T47D (cell line): ENCODE results near the gene FILIP1.

Experiments used
- DNase-seq, 2 experiments: peaks; one replicate each; pipeline versions ENCODE4 v3.0.0 to v3.0.0-alpha.2; 2011 to 2012; ENCODE audit warnings: low read depth in 1 of 2, low spot score in 1 of 2
- JUND ChIP-seq: IDR thresholded peaks from 2 replicates; pipeline ENCODE4 v1.6.1; 2012; ENCODE audit warnings: low read depth
- in situ Hi-C: cut with HindIII; loops from 2 replicates; pipeline ENCODE4 v1.10.0; 2016; ENCODE audit warnings: low sequenced_read_pairs, low pct_unique_long_range_greater_than_20kb

Gene FILIP1

GRCh38 chr6:75249837-75250236, 243.8 kb downstream of the FILIP1 start:
- DNase-seq, result no peak
- in situ Hi-C loops, result no loop called here
- TF ChIP-seq JUND, result no peak

GRCh38 chr6:75246386-75246785, 247.2 kb downstream of the FILIP1 start:
- TF ChIP-seq JUND, result no peak
- DNase-seq, result no peak
- in situ Hi-C loops, result no loop called here

- in situ Hi-C loops, result no loop called here
- peak in 1 of 2 experiments; percentile 19 for DNase-seq
- no peak for TF ChIP-seq JUND
Observed at GRCh38 chr6:75244063-75244584, 249.5 kb downstream of the FILIP1 start.

- DNase-seq, result peak; percentile 12 to 96
- in situ Hi-C loops, result no loop called here
- peak; percentile 53; the same call in 1 of the 2 replicates for TF ChIP-seq JUND
Observed at GRCh38 chr6:75243333-75244062, 250.1 kb downstream of the FILIP1 start, which contains the start of gene COX7A2. TSS of gene COX7A2 (minus strand) at chr6:75243801. CDS start at chr6:75243734, 67 bp downstream.
